ENCODE data around the gene LYPD6B. TPM values are rescaled to one million over a fixed set of nuclear protein-coding genes. Genes with fewer than 3 reads are reported as not detected.

Gene LYPD6B
- polyA plus RNA-seq, 3 donors: not detected

DNA sequence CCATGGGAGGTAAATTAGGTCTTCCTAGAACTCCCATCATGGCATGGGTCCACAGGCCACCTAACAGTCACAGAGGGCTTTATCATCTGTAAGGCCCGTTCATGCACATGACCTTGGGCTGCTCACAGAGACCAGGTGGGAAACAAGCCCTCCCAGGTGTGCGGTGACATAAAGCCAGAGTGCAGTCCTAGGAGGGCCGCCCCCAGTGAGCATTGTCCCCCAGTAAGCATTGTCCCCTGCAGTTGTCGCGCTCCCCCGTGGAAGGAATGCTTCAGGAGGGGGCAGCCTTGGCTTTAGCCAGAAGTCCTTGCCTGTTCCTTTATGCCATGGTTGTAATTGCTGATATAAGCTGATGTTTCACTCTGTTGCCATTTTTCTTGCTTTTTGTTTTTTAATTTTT lies 41.7 kb upstream of the LYPD6B start:
- no peak overlapping the region for H3K4me3 Mint-ChIP-seq
- no peaks in the 10 kb centered on the region for H3K79me2 ChIP-seq (ENCODE audit: insufficient read depth, low read length)
- no peaks in the 10 kb centered on the region for H3K4me1 ChIP-seq (ENCODE audit: control insufficient read depth in 1 of 2, insufficient read depth in 2 of 2, low read length in 2 of 2)
- H3K27ac ChIP-seq (ENCODE audit: low read depth in 1 of 2, low read length in 2 of 2): no peak overlapping the region
- H3K4me2 ChIP-seq (replicated peaks; ENCODE audit: extremely low read depth, low read length, poor library complexity, severe bottlenecking): no peak overlapping the region
- H3K4me1 Mint-ChIP-seq: peaks cover 9% of the 10 kb centered on the region
- H3K27ac Mint-ChIP-seq: no peak overlapping the region
- H2AFZ ChIP-seq (ENCODE audit: insufficient read depth, low read depth, low read length, poor library complexity, severe bottlenecking): no peak overlapping the region
- intact Hi-C loops (cut with micrococcal nuclease): loop anchor here in 1 of 2 donors (10.0 kb wide), 1 partner anchor 1062 kb away; no protein-coding TSS in a partner anchor
- WGBS (ENCODE audit: insufficient coverage): 97% methylated on average over 6 of the region's 6 CpGs
- no peaks in the 10 kb centered on the region for H3K36me3 ChIP-seq (replicated peaks in 1 of 2; ENCODE audit: control insufficient read depth in 1 of 2, insufficient read depth in 2 of 2, low read length in 2 of 2)
- no peak for DNase-seq
- H3K9me3 ChIP-seq (replicated peaks in 1 of 2; ENCODE audit: control insufficient read depth in 1 of 2, insufficient read depth in 1 of 2, low read length in 2 of 2): no peaks in the 10 kb centered on the region
- H4K20me1 ChIP-seq (ENCODE audit: insufficient read depth, low read length): no peaks in the 10 kb centered on the region
- H3K36me3 Mint-ChIP-seq: no peaks in the 10 kb centered on the region
- H3K9me3 Mint-ChIP-seq: no peaks in the 10 kb centered on the region
- H3K27me3 ChIP-seq (ENCODE audit: control insufficient read depth in 2 of 2, insufficient read depth in 2 of 2, low read length in 2 of 2): no peaks in the 10 kb centered on the region
- TF ChIP-seq, protein P1, sequence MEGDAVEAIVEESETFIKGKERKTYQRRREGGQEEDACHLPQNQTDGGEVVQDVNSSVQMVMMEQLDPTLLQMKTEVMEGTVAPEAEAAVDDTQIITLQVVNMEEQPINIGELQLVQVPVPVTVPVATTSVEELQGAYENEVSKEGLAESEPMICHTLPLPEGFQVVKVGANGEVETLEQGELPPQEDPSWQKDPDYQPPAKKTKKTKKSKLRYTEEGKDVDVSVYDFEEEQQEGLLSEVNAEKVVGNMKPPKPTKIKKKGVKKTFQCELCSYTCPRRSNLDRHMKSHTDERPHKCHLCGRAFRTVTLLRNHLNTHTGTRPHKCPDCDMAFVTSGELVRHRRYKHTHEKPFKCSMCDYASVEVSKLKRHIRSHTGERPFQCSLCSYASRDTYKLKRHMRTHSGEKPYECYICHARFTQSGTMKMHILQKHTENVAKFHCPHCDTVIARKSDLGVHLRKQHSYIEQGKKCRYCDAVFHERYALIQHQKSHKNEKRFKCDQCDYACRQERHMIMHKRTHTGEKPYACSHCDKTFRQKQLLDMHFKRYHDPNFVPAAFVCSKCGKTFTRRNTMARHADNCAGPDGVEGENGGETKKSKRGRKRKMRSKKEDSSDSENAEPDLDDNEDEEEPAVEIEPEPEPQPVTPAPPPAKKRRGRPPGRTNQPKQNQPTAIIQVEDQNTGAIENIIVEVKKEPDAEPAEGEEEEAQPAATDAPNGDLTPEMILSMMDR (IDR thresholded peaks at IDR 0.05): no peak
- H3K9ac ChIP-seq (ENCODE audit: insufficient read depth, low read length, poor library complexity, severe bottlenecking): no peak overlapping the region
- peaks cover 0 to 16% (median 7%) of the 10 kb centered on the region in 3 donors for H3K27me3 Mint-ChIP-seq (ENCODE audit: low read depth in 3 of 3)
- H3K4me3 ChIP-seq (replicated peaks in 1 of 3; ENCODE audit: low read depth in 2 of 3, low read length in 3 of 3): no peak overlapping the region

DNA sequence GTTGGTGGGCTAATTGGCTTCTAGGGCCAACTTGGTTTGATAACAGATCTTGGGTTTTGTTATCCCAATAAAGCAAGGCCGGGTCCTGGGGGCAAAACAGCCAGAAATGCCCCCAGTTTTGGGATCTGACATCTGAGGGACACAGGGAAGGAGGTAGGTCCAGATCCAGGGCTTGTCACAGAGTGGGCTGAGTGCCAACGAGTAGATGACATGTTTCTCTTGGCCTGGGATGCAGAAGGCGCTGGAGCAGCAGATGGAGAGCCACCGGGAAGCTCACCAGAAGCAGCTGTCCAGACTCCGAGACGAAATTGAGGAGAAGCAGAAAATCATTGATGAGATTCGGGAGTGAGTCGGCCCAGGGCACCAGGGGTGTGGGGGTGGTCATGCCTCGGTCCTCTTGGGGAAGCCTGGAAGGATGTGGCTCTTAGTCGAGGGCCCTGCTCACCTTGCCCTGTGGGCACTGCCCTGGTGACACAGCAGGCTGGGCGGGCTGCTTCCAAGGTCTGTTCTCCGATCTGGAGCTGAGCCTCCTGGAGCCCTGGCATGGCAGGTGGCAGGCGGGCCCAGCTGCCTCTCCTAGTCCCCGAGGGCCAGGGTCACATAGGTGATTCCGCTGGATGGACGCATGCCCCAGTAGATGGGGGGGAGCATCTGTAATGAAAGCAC lies 40.2 kb upstream of the LYPD6B start:
- intact Hi-C loops (cut with micrococcal nuclease): loop anchor here in 1 of 2 donors (10.0 kb wide), 1 partner anchor 1063 kb away; no protein-coding TSS in a partner anchor
- Histone ChIP-seq H2AFZ (ENCODE audit: insufficient read depth, low read depth, low read length, poor library complexity, severe bottlenecking) (no peak overlapping the region), H3K4me1 (ENCODE audit: control insufficient read depth in 1 of 2, insufficient read depth in 2 of 2, low read length in 2 of 2) (no peaks in the 10 kb centered on the region), H3K27me3 (ENCODE audit: control insufficient read depth in 2 of 2, insufficient read depth in 2 of 2, low read length in 2 of 2) (no peaks in the 10 kb centered on the region), H3K4me2 (replicated peaks; ENCODE audit: extremely low read depth, low read length, poor library complexity, severe bottlenecking) (no peak overlapping the region), H4K20me1 (ENCODE audit: insufficient read depth, low read length) (no peaks in the 10 kb centered on the region), H3K9ac (ENCODE audit: insufficient read depth, low read length, poor library complexity, severe bottlenecking) (no peak overlapping the region), H3K79me2 (ENCODE audit: insufficient read depth, low read length) (no peaks in the 10 kb centered on the region), H3K9me3 (replicated peaks in 1 of 2; ENCODE audit: control insufficient read depth in 1 of 2, insufficient read depth in 1 of 2, low read length in 2 of 2) (no peaks in the 10 kb centered on the region), H3K27ac (ENCODE audit: low read depth in 1 of 2, low read length in 2 of 2) (no peak overlapping the region), H3K4me3 (replicated peaks in 1 of 3; ENCODE audit: low read depth in 2 of 3, low read length in 3 of 3) (no peak overlapping the region), H3K36me3 (replicated peaks in 1 of 2; ENCODE audit: control insufficient read depth in 1 of 2, insufficient read depth in 2 of 2, low read length in 2 of 2) (no peaks in the 10 kb centered on the region)
- WGBS (ENCODE audit: insufficient coverage): 89% methylated on average over 13 of the region's 16 CpGs
- no peak for DNase-seq
- Mint-ChIP-seq H3K4me3 (no peak overlapping the region), H3K9me3 (no peaks in the 10 kb centered on the region), H3K27ac (no peak overlapping the region), H3K4me1 (peaks cover 9% of the 10 kb centered on the region), H3K36me3 (no peaks in the 10 kb centered on the region), H3K27me3 (ENCODE audit: low read depth in 3 of 3) (peaks cover 1 to 18% (median 5%) of the 10 kb centered on the region in 3 donors)
- TF ChIP-seq, protein P1 (IDR thresholded peaks at IDR 0.05): no peak
